C4-2B (cell line): Measurements from ENCODE around the gene IQUB.
"Not testable (repeated sequence)": the region's sequence is repeated elsewhere in the genome, so short reads cannot be mapped to it uniquely, and the experiment has no call there.

Experiments
- ZFX ChIP-seq: fragments of 450-650 bp; IDR thresholded peaks from 2 replicates; pipeline ENCODE4 v1.6.1; 2017
- TF ChIP-seq, protein P1 (sequence below): fragments of 450-650 bp; conservative IDR thresholded peaks from 2 replicates; pipeline ENCODE4 v1.5.1; 2017; ENCODE audit warnings: mild to moderate bottlenecking

DNA sequence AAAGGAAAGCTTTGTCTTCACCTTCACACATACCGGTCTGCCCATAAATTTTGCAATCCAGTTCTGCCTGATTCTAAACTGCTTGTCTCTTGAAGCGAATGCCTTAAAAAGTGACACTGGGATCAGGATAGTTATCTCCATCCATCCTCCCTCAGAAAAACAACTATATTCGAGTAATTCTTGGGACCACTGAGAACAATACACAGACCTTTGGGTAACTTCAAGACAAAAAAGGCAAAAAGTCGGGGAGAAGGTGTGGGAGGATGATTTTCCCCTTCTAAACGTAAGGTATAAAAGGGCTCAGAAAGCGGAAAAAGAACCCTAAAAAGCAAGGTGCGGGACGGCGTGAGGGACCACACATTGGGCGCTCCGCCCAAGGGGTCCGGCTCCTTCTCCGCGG is 2.1 kb downstream of the IQUB start:
- TF ChIP-seq, protein P1, sequence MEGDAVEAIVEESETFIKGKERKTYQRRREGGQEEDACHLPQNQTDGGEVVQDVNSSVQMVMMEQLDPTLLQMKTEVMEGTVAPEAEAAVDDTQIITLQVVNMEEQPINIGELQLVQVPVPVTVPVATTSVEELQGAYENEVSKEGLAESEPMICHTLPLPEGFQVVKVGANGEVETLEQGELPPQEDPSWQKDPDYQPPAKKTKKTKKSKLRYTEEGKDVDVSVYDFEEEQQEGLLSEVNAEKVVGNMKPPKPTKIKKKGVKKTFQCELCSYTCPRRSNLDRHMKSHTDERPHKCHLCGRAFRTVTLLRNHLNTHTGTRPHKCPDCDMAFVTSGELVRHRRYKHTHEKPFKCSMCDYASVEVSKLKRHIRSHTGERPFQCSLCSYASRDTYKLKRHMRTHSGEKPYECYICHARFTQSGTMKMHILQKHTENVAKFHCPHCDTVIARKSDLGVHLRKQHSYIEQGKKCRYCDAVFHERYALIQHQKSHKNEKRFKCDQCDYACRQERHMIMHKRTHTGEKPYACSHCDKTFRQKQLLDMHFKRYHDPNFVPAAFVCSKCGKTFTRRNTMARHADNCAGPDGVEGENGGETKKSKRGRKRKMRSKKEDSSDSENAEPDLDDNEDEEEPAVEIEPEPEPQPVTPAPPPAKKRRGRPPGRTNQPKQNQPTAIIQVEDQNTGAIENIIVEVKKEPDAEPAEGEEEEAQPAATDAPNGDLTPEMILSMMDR: not testable (repeated sequence)
- TF ChIP-seq ZFX: not testable (repeated sequence)
